ENCODE results near the gene GABBR1. TPM values are rescaled to one million over a fixed set of nuclear protein-coding genes. Genes with fewer than 3 reads are reported as not detected.

The GABBR1 gene
- total and polyA plus RNA-seq, 2 donors (not counting 3 experiments of a cell fraction or from before 2014, with no cell fraction given), result 43.6 to 50.8 TPM

GRCh38 chr6:29674008-29674407 is 41.0 kb upstream of the GABBR1 start:
- no peaks in the 10 kb centered on the region for H4K20me1 ChIP-seq (replicated peaks; ENCODE audit: control insufficient read depth, extremely low read depth, insufficient read depth, low read length)
- H3K36me3 ChIP-seq (ENCODE audit: control insufficient read depth in 2 of 2, extremely low read depth in 1 of 2, insufficient read depth in 2 of 2, low read length in 2 of 2), result no peaks in the 10 kb centered on the region
- peaks cover 0 to 3% of the 10 kb centered on the region in 2 experiments for H3K27me3 ChIP-seq (ENCODE audit: control insufficient read depth in 2 of 2, insufficient read depth in 2 of 2, low read length in 2 of 2)
- FAIRE-seq (no peak), DNase-seq (ENCODE audit: low read depth, low spot score) (no peak)
- no peak overlapping the region for H3K27ac ChIP-seq (ENCODE audit: insufficient read depth, low read depth, low read length)
- intact Hi-C loops (cut with micrococcal nuclease) (no loop called here), dilution Hi-C loops (cut with MboI; ENCODE audit: extremely low pct_ligation_motif_present, low sequenced_read_pairs) (no loop called here)
- BruUV-seq (replicated peaks), result no TSS peak
- POLR2A ChIA-PET, result no interaction called here
- H3K4me2 ChIP-seq (ENCODE audit: insufficient read depth, low read length), result no peak overlapping the region
- no peak for TF ChIP-seq EZH2 (IDR thresholded peaks at IDR 0.05; ENCODE audit: borderline replicate concordance, low read depth, low read length, severe bottlenecking)
- no peak for TF ChIP-seq JUN (IDR thresholded peaks at IDR 0.05; ENCODE audit: borderline replicate concordance, insufficient read depth, insufficient read length, low read depth)
- no peak for TF ChIP-seq POLR2A (IDR thresholded peaks at IDR 0.05; ENCODE audit: low read depth, low read length)
- TF ChIP-seq FOS (IDR thresholded peaks at IDR 0.05; ENCODE audit: borderline replicate concordance, insufficient read depth, low read length), result no peak
- TF ChIP-seq CTCF (IDR thresholded peaks at IDR 0.05; ENCODE audit: extremely low read depth in 1 of 2, insufficient read depth in 1 of 2, low read depth in 1 of 2, low read length in 2 of 2), result no peak
- no peak for TF ChIP-seq MYC (IDR thresholded peaks at IDR 0.05; ENCODE audit: low read depth, low read length)
- no peak for TF ChIP-seq POLR2AphosphoS5 (IDR thresholded peaks at IDR 0.05; ENCODE audit: insufficient read depth, low read depth, low read length)
- no peak for TF ChIP-seq MAX (IDR thresholded peaks at IDR 0.05; ENCODE audit: insufficient read depth, insufficient read length)
- no peak for TF ChIP-seq GATA2 (IDR thresholded peaks at IDR 0.05; ENCODE audit: insufficient read depth, insufficient read length, low read depth, low read length)
- H3K79me2 ChIP-seq (ENCODE audit: control insufficient read depth, insufficient read depth, low read length), result no peaks in the 10 kb centered on the region
- H3K9ac ChIP-seq (replicated peaks; ENCODE audit: extremely low read depth, insufficient read depth, low read length), result no peak overlapping the region
- H2AFZ ChIP-seq (ENCODE audit: low read depth, low read length), result no peak overlapping the region
- no peak overlapping the region for H3K4me3 ChIP-seq (replicated peaks in 1 of 3; ENCODE audit: insufficient read depth in 1 of 3, low read depth in 1 of 3, low read length in 3 of 3)
- no peaks in the 10 kb centered on the region for H3K9me1 ChIP-seq (replicated peaks; ENCODE audit: control insufficient read depth, extremely low read depth, insufficient read depth, low read length)
- no peaks in the 10 kb centered on the region for H3K9me3 ChIP-seq (replicated peaks; ENCODE audit: control insufficient read depth, insufficient read depth, low read length)
- no peaks in the 10 kb centered on the region for H3K4me1 ChIP-seq (ENCODE audit: control insufficient read depth, extremely low read depth, insufficient read depth, low read length)
- CTCF ChIA-PET, result interaction anchor here (1.3 kb wide), 1 partner anchor 20 kb away, joined by 7 read pairs; no protein-coding TSS in a partner anchor

All from endothelial cell of umbilical vein (primary cell).